CD4-positive, alpha-beta T cell treated with Interleukin-17A for 1 hour (primary cell): ENCODE results near the gene BMS1.
"Not testable (repeated sequence)": the region's sequence is repeated elsewhere in the genome, so short reads cannot be mapped to it uniquely, and the experiment has no call there.

Source experiments
- DNase-seq: peaks from one replicate; pipeline ENCODE4 v3.0.0-alpha.2; 2020

The BMS1 gene

DNA sequence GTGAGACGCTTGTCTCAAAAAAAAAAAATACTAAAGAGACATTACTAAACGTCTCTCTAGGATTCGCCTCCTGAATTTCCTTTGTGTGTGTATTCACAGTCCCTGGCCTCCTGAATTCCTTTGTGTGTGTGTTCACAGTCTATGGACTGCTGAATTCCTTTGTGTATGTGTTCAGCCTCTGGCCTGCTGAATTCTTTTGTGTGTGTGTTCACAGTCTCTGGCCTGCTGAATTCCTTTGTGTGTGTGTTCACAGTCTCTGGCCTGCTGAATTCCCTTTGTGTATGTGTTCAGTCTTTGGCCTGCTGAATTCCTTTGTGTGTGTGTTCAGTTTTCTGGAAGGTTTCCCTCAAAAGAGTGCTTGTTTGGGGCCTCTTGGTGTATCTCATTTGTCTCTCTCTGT, 8.2 kb downstream of the BMS1 start:
- no peak for DNase-seq

GRCh38 chr10:42795701-42796100, 13.1 kb downstream of the BMS1 start:
- no peak for DNase-seq

DNA sequence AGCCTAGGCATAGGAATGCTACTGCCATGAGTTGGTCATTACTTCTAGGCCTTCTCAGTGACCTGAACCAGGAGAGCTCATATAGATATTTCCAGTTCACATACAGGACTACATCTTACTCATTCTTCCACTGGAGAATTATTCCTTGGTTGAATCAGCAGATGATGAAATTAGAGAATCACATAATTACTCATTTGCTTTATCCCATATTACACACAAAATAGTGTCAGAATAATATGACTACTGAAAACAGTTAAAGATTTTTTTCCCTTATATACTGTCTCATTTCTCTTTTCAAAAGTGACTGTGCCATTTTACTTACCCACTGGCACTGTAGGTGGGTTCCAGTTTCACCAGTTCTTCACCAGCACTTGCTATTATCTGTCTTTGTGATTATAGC, 18.5 kb downstream of the BMS1 start:
- no peak for DNase-seq

DNA sequence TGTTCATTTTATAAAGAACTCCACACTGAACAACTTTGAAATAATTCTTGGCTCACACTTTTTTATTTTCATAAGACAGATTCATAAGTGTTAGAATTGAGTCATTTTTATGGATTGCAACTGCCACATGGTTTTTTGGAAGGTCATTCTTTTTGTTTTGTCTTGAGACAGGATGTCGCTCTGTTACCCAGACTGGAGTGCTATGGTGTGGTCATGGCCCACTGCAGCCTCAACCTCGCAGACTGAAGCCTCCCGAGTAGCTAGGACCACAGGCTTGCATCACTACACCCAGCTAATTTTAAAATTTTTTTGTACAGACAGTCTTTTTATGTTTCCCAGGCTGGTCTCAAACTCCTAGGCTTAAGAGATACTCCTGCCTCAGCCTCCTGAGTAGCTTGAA, 20.3 kb downstream of the BMS1 start:
- no peak for DNase-seq

- DNase-seq = no peak
These were observed 27.1 kb downstream of the BMS1 start for GRCh38 chr10:42809676-42810075.

DNA sequence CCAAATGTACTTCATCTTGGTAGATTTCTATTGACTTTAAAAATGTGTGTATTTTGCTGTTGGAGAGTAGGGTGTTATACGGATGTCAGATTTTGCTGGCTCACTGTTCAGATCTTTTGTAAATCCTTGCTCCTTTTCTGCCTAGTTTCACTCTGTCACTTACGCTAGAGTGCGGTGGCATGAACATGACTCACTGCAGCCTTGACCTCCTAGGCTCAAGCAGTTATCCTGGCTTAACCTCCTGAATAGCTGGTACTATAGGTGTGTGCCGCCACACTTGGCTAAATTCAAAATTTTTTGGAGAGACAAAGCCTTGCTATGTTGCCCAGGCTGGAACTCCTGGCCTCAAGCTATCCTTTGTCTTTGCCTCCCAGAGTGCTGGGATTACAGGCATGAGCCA, 29.4 kb downstream of the BMS1 start:
- DNase-seq = no peak

GRCh38 chr10:42813989-42814687, 31.5 kb downstream of the BMS1 start:
- not testable (repeated sequence) for DNase-seq

DNA sequence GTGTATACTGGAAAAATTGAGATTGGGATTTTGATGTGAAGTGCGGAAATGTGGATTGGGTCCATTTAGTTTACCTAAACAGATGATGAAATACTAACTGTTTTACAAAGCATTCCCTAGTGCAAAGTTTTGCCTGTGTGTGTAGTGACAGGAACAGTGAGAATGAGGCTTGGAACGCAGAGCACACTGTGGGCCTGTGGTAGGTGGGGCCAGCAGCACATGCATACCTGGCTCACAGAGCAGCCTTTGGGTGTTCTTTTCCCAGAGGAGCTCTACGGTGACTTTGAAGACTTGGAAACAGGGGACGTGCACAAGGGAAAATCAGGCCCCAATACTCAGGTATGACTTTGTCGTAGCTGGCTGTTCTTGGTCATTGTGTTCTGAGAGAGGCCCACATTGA, 33.7 kb downstream of the BMS1 start:
- not testable (repeated sequence) for DNase-seq

DNA sequence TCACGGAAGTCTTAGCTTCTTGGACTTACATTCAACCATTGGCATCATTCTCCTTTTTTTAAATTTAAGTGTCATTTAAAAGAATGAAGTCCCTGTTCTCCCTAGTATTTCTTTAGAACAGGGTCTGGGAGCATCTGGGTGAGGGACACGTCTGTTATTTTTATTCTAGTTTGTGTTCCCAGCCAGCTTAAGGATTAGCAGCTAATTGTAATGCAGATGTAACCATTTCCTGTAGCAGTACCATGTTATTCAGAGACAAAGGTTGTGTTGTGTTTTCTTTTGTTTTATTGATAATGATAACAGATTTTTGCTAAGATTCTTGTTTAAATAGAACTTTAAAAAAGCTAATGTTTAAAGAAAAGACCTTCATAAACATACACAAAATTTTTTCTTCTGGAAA, 34.3 kb downstream of the BMS1 start:
- no peak for DNase-seq

DNA sequence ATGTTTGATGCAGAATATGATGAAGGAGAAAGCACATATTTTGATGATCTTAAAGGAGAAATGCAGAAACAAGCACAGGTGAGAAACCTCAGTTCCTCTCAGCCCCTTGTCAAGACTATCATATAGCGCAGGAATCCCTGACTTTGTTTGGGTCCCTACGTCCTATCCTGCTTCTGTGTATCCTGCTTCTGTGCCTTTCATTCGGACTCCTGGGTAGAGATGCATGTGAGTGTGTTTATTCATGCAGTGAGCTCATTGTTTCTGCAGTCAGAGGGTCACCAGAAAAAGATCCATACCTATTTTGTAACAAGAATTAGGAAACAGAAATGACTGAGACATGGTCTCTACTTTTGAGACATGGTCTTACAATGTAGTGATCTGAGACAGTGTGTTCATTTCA, 34.8 kb downstream of the BMS1 start:
- not testable (repeated sequence) for DNase-seq

- not testable (repeated sequence) for DNase-seq
These were observed 44.2 kb downstream of the BMS1 start for GRCh38 chr10:42826759-42827158.

DNA sequence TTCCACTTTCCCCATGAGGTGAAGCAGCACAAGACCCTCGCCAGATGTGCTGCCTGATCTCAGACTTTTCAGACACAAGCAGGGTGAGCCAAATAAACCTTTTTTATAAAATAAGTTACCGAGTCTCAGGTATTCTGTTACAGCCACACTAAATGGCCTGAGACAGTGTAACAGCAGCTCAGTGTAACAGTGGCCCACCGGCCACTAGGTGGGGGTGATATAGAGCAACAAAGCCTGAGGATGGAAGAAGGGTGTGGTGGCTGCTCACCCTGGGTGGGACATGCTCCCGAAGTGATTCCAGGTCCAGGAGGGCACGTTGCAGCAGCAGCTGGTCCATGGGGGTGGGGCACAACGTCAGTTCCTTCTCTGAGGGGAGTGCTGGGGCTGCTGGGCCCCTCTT, 44.6 kb downstream of the BMS1 start:
- no peak for DNase-seq

- DNase-seq = not testable (repeated sequence)
These were observed 45.8 kb downstream of the BMS1 start for GRCh38 chr10:42828391-42828790.

DNA sequence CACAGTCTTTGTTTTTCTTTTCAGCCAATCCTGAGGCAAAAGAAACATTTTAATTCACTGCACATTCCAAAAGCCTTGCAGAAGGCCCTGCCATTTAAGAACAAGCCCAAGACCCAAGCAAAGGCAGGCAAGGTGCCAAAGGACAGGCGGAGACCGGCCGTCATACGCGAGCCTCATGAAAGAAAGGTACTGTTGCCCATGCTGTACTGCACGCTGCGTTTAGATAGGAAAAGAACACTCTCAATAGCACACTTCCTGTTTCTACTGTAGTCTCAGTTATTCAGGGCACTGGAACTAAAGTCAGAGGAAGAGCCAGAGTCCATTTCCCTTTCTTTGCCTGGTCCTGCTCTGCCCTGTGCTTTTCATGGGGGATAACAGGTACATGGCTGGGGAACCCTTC, 47.6 kb downstream of the BMS1 start:
- DNase-seq = no peak

GRCh38 chr10:42836096-42836495, 53.5 kb downstream of the BMS1 start:
- no peak for DNase-seq

- DNase-seq = no peak
These were observed 54.3 kb downstream of the BMS1 start for GRCh38 chr10:42836771-42837468.

DNA sequence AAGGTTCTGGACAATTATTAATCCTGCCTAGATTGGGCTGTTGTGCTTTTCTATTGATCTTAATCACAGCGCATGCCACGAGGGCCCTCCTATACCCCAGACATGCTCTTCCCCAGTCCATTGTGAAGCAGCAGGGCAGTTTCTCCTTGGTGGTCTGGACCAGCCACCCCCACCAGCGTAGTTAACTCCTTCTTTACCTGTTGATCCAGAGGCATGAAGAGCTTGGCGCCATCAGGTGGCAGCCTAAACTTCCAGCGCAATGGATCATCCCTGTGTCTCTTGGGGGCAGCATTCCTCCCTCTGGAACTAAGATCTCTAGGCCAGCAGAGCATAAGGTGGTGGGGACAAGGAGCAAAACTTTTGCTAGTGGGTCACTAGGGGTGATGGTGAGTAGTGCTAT, 62.2 kb downstream of the BMS1 start:
- DNase-seq = not testable (repeated sequence)

GRCh38 chr10:42847261-42847660, 64.7 kb downstream of the BMS1 start:
- not testable (repeated sequence) for DNase-seq

DNA sequence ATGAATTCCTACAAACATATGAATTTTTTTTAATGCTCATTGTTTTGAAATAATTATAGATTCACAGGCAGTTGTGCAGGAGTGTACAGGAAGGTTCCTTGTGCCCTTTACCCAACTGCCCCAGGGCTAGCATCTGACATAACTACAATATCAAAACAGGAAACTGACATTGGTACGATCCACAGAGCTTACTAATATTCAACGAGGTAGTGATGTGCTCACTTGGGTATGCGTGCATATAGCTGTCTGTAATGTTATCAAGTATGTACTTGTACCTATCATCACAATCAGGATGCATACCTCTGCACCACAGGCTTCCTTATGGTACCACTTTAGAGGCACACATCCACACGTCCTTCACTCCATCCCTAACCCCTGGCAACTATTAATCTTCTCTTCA, 68.3 kb downstream of the BMS1 start:
- no peak for DNase-seq

DNA sequence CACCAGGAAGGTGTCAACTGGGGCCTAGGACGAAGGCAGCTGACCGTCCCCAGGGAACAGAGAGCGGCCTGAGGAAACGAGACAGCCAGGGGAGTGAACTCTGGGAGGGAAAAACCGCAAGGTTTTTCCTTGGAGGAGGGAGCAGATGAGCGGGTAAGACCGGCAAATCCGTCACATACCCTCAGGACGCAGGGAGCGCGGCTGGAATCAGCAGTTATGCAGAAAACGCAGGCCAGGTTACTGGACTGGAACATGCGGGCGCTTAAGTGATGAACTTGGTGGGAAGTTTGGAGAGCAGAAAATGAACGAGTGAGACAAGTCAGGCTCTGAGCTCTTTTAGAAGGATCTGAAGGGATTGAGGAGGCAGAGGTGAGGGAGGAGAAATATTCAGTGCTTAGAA, 76.7 kb downstream of the BMS1 start:
- DNase-seq = no peak

- not testable (repeated sequence) for DNase-seq
These were observed 77.4 kb downstream of the BMS1 start for GRCh38 chr10:42860016-42860415.

DNA sequence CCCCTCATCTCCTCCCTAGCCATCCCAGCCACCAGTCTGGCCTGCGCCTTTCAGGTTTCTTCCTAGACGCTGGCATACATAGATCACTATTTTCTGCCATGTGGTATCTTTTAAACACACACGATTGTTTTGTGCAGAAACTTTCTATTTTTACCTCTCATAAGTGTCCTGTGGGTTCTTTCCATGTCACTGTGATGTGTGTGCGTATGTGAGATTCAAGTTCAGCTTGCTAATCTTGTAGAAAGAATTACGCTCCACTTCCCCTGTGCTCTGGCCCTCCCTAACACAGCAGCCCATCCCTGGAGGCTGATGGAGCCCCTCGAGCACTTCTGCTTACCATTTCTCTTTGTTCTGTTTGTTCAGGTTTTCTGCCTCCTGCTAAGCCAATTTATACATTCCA, 80.2 kb downstream of the BMS1 start:
- DNase-seq = not testable (repeated sequence)

DNA sequence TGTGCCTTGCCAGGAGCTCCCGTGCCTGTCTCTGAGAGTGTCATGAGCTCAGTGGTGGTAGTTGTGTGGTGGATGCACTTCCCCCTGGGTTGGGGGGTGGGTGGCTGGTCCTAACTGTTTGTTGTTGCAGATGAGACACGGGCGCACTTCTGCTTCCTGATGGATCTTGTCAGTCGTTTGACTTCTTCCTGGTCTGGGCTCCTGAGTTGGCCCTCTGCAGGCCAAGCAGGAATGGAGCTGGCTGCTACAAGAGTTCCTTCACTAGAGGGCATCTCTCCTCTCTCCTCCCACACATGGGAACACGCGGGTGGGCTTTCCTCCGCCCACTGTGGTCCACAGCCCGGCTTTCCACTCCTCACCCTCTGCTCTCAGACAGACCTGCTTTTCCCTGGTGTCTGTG, 82.0 kb downstream of the BMS1 start:
- DNase-seq = no peak

GRCh38 chr10:42865716-42866114, 83.1 kb downstream of the BMS1 start:
- DNase-seq = no peak
